Measurements from ENCODE around the gene ANG.

DNA sequence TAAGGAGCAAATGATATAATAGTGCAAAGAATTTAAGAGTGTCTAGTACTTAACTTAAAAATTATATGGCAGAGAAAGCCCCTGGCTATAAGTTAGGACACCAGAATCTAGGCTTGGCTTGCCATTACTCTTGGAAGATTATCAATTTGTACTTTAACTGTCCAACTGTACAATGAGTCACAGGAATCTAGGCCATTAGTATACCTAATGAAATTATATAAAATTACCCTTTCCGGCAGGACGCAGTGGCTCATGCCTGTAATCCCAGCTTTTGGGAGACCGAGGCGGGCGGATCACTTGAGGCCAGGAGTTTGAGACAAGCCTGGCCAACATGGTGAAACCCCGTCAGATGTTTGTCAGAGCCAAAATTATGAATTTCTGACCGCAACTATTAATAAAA, 46.4 kb upstream of the ANG start:
- TF ChIP-seq, protein P1, sequence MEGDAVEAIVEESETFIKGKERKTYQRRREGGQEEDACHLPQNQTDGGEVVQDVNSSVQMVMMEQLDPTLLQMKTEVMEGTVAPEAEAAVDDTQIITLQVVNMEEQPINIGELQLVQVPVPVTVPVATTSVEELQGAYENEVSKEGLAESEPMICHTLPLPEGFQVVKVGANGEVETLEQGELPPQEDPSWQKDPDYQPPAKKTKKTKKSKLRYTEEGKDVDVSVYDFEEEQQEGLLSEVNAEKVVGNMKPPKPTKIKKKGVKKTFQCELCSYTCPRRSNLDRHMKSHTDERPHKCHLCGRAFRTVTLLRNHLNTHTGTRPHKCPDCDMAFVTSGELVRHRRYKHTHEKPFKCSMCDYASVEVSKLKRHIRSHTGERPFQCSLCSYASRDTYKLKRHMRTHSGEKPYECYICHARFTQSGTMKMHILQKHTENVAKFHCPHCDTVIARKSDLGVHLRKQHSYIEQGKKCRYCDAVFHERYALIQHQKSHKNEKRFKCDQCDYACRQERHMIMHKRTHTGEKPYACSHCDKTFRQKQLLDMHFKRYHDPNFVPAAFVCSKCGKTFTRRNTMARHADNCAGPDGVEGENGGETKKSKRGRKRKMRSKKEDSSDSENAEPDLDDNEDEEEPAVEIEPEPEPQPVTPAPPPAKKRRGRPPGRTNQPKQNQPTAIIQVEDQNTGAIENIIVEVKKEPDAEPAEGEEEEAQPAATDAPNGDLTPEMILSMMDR (IDR thresholded peaks at IDR 0.05; ENCODE audit: low read length), result no peak
- no peak for TF ChIP-seq EZH2 (IDR thresholded peaks at IDR 0.05; ENCODE audit: borderline replicate concordance, low read length)
